ENCODE results near the gene KRR1.

GRCh38 chr12:75444429-75445136 lies 66.8 kb downstream of the KRR1 start:
- TF ChIP-seq CTCF (conservative IDR thresholded peaks at IDR 0.05; ENCODE audit: low read depth in 2 of 2) (no peak), POLR2AphosphoS5 (IDR thresholded peaks at IDR 0.05; ENCODE audit: low read depth) (no peak), EZH2 (IDR thresholded peaks at IDR 0.05; ENCODE audit: low read depth, unreplicated experiment) (no peak), REST (IDR thresholded peaks at IDR 0.05; ENCODE audit: unreplicated experiment) (no peak), EZH2phosphoT487 (IDR thresholded peaks at IDR 0.05; ENCODE audit: unreplicated experiment) (no peak), CREB1 (CRISPR knock-in tag; IDR thresholded peaks at IDR 0.05; ENCODE audit: low read depth) (no peak), JUNB (IDR thresholded peaks at IDR 0.05; ENCODE audit: unreplicated experiment) (no peak), ZNF462 (CRISPR knock-in tag; IDR thresholded peaks at IDR 0.05) (no peak), STAT1 (IDR thresholded peaks at IDR 0.05; ENCODE audit: unreplicated experiment) (no peak), ETS1 (IDR thresholded peaks at IDR 0.05) (no peak), ZNF114 (CRISPR knock-in tag; IDR thresholded peaks at IDR 0.05) (no peak), NANOG (IDR thresholded peaks at IDR 0.05; ENCODE audit: borderline replicate concordance) (no peak), ZNF331 (CRISPR knock-in tag; IDR thresholded peaks at IDR 0.05; ENCODE audit: low read depth) (no peak)
